Regular cardiac myocyte (primary cell): ENCODE data around the gene BHLHE41. TPM values are rescaled to one million over a fixed set of nuclear protein-coding genes. Genes with fewer than 3 reads are reported as not detected.

ENCODE experiments used
- total RNA-seq: library from RNA; depleted of rRNA; stranded (reverse); fragments of >200 nt; gene quantifications from 2 replicates; pipeline ENCODE4 v1.2.3, GENCODE V29; 2014

Gene BHLHE41
- total RNA-seq: 2.1 and 6.5 TPM in 2 replicates

DNA sequence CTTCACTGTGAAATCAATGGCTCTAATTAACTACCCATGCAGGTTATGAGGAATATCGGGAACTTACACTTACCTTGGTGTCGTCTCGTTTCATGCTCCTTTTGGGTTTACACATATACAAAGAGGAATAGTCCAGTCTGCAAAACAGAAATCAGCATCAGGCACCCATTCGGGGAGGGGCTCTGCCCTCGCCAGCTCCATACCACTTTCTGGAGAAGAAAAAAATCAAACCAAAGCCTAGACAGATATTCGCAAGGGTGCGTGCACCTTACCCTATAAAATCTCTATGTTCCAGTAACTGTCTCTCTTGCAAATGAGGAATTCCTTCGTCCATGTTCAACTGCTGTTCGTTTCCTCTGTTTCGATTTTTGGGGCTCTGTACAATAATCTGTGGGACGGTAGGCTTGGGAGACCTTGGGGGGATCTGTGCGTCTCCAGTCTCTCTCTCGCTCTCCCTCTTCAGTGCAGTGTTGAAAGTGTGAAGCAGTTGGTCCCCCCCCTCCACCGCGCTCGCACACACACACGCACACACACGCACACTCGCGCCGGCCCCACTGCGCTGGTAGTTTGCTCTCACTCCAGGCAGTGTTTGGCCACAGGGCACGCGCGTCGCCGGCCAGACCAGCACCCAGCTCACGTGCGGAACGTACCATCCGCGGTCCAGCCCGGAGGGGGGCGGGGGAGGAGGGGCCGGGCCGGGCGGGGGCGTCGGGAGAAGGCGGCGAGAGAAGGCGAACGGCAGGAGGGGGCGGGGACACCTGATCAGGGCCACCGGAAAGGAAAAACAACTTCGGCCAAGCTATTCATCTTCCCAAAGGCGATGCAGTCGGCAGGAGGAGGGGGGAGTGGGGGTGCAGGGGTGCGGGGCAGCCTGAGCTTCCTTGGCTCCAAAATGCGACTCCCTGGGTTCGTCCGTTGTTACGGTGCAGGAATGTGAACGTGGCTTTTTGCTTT lies at the start of gene BHLHE41:
BHLHE41 (minus strand) TSS at position 592 of the 954 bp plus-strand sequence; CDS start at position 334, 258 bp downstream.

Other genes starting within 250 kb of the BHLHE41 start
- 117 and 144 TPM in 2 replicates for gene RASSF8, start 166.4 kb downstream of the BHLHE41 start, total RNA-seq
- 6.7 and 12.1 TPM in 2 replicates for gene SSPN, start 70.5 kb upstream of the BHLHE41 start, total RNA-seq